GM12864 (cell line): ENCODE results near the gene CFDP1.

Source experiments
- DNase-seq: peaks from one replicate; pipeline ENCODE4 v3.0.0-alpha.2; 2011; ENCODE audit warnings: low read depth
- H3K4me3 ChIP-seq: 2 replicates; pipeline ENCODE4 v1.5.1; 2011; ENCODE audit warnings: mild to moderate bottlenecking, low read depth, low read length, control low read depth
- TF ChIP-seq, protein P1 (sequence below): IDR thresholded peaks from 2 replicates; pipeline ENCODE4 v1.5.1; 2011; ENCODE audit warnings: low read depth, mild to moderate bottlenecking, moderate library complexity, low read length, control low read depth, inconsistent platforms; ENCODE audit errors: missing control alignments

CFDP1 gene

DNA sequence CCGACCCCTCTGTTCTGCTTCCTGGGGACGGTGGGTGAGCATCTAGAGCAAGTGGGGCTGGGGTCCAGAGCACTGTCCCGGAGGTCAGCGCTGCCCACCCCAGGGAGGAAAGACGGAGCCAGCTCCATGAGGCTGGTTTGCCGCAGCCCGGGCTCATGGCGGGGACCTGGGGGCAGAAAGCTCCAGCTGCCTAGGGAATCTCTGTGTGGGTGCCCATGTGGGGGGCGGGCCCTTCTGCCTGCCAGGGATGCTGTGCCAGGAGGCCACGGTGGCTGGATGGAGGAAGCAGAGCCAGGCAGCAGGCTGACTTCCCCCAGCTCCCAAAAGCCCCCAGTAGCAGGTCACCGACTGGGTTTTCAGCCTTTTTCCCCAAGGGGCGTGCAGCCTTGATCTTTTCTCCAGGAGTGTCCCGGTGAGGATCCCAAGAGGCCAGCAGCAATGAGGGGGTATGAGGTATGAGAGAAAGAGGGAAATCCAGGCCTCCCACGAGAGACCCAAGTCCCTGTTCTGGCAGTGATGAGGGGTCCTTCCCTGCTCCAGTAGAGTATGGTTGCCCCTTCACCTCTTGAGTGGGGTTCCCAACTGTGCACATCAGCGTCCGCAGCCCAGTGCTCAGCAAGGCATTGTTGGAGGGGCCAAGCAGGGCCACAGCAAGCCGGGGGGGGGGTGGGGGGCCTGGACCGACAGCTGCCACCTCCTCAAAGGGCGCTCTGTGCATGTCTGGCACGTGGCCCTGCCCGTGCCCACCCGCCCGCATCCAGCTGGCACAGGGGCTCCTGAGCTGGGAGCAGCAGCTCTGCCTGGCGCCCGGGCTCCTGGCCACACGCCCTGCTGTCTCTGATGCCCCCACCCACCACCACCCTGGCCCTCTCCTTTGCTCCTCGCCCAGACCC is 166.3 kb downstream of the CFDP1 start:
- no peak overlapping the region for H3K4me3 ChIP-seq
- TF ChIP-seq, protein P1, sequence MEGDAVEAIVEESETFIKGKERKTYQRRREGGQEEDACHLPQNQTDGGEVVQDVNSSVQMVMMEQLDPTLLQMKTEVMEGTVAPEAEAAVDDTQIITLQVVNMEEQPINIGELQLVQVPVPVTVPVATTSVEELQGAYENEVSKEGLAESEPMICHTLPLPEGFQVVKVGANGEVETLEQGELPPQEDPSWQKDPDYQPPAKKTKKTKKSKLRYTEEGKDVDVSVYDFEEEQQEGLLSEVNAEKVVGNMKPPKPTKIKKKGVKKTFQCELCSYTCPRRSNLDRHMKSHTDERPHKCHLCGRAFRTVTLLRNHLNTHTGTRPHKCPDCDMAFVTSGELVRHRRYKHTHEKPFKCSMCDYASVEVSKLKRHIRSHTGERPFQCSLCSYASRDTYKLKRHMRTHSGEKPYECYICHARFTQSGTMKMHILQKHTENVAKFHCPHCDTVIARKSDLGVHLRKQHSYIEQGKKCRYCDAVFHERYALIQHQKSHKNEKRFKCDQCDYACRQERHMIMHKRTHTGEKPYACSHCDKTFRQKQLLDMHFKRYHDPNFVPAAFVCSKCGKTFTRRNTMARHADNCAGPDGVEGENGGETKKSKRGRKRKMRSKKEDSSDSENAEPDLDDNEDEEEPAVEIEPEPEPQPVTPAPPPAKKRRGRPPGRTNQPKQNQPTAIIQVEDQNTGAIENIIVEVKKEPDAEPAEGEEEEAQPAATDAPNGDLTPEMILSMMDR, result no peak
- DNase-seq, result no peak

GRCh38 chr16:75265911-75266701 is 167.2 kb downstream of the CFDP1 start:
- peak overlapping the region; percentile 52 for H3K4me3 ChIP-seq
- TF ChIP-seq, protein P1, result no peak
- DNase-seq, result no peak

DNA sequence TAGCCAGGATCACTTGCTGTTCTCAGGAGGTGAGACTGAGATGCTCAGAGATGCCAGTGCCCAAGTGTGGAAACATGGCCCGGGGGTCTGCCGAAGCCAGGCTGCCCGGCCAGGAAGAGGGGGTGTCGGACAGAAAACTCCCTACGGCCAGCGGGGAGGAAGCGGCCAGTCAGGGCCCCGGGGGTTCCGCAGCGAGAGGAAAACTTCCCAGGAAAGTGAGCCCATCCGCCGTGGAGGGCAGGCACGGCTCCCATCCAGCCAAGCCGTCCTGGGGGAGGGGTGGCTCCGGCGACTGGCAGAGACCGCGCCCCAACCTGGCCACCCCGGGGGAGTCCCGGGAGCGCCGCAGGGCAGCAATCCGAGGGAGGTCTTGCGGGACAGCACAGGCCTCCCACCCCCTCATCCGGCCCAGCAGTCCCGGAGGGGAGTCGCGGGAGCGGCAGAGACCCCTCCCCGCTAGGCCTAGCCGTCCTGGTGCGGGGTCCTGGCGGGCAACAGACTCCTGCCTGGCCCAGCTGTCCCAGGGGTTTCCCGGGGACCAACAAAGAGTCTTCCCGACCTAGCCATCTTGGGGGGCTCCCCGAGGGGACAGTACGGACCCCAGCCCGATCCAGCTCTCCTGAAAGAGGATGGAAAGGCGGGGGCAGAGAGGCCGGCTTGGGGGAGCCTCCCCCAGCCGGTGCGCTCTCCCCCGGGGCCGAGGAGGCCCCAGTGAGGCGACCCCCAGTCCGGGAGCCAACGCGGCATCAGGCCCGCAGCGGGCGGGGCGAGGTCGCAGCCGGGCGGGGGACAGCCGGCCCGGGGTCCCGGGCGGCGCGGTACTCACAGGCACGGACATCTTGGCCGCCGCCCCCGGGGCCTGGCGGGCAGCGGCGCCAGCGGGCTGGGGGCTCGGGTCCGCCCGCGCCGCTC is 168.0 kb downstream of the CFDP1 start:
- DNase-seq, result no peak
- peak overlapping the region; percentile 52 for H3K4me3 ChIP-seq
- TF ChIP-seq, protein P1, result no peak

- H3K4me3 ChIP-seq, result peak overlapping the region; percentile 52; the same call in 1 of the 2 replicates
- no peak for DNase-seq
- TF ChIP-seq, protein P1, result no peak
These were observed 168.8 kb downstream of the CFDP1 start for GRCh38 chr16:75264457-75264998.

DNA sequence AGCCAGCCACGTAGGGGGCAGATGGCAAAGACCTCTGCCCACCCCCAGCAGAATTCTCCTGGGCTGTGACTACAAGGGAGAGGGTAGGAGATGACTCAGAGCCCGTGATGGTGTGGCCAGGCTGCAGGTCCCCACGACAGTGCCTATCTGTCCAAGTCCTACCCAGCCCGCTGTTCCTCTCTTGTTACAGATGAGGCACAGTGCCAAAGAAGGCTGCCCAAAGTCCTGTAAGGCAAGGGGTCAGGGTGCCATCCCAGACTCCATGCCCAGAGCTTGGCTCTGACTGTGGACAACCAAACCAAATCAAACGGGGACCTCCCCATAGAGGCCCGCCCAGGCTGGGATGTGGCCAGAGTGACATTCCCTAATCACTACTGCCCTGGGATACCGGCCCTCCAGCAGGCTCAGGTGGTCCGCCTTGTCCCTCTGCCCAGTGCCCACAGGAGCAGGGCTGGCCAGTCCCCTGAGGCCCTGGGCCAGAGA is 169.3 kb downstream of the CFDP1 start:
- H3K4me3 ChIP-seq, result no peak overlapping the region
- DNase-seq, result no peak
- TF ChIP-seq, protein P1, result no peak
